Measurements from ENCODE around the gene SLC39A10.
"Not testable (repeated sequence)": the region's sequence is repeated elsewhere in the genome, so short reads cannot be mapped to it uniquely, and the experiment has no call there.

Gene SLC39A10

GRCh38 chr2:195674491-195675221 lies 17.6 kb downstream of the SLC39A10 start:
- no peak for DNase-seq (ENCODE audit: low read depth)

DNA sequence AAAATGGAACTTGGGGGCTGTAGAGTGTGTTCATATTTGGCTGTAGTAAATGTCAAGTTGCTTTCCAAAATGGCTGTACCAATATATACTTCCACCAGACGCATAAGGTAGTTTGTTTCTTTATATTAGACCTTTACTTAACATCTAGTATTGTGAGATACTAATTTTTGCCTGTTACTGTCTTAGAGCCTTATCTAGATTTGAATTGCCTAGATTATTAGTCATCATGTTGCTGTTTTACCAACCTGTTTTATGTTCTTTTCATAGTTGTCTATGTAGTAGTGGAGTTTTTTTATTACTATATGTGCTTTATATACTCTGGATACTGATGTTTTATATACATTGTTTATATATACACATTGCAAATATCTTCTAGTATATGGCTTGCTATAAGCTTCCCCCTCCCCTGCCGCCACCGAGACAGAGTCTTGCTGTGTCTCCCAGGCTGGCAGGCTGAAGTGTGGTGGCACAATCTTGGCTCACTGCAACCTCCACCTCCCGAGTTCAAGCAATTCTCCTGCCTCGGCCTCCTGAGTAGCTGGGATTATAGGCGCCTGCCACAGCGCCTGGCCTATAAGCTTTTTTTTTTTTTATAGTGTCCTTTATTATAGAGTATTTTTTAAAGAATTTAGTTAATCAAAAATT lies 18.9 kb downstream of the SLC39A10 start:
- no peak for DNase-seq (ENCODE audit: low read depth)

GRCh38 chr2:195677290-195677689 lies 20.3 kb downstream of the SLC39A10 start:
- no peak for DNase-seq (ENCODE audit: low read depth)

- no peak for DNase-seq (ENCODE audit: low read depth)
Measured at GRCh38 chr2:195677884-195678283, 20.9 kb downstream of the SLC39A10 start.

DNA sequence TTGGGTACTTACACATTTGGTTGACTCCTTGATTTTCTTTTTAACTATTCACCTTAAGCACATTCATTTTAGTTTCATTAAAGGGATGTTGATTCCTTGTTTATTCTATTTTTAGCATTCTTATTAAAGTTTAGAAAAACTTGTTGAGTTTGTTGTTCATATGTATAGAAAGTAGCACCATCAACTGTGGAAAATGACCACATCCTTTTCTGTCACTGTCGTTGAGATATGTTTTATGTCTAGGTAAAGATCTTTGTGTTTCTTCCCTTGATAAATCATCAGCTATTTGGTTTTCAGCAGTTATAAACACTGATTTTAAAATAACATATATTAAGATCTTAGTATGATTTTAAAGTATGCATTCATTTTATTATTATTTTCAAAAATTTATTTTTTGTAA lies 25.1 kb downstream of the SLC39A10 start:
- DNase-seq (ENCODE audit: low read depth) = no peak

- DNase-seq (ENCODE audit: low read depth) = no peak
Measured at GRCh38 chr2:195683174-195683573, 26.1 kb downstream of the SLC39A10 start.

- DNase-seq (ENCODE audit: low read depth) = no peak
Measured at GRCh38 chr2:195686564-195686963, 29.5 kb downstream of the SLC39A10 start.

DNA sequence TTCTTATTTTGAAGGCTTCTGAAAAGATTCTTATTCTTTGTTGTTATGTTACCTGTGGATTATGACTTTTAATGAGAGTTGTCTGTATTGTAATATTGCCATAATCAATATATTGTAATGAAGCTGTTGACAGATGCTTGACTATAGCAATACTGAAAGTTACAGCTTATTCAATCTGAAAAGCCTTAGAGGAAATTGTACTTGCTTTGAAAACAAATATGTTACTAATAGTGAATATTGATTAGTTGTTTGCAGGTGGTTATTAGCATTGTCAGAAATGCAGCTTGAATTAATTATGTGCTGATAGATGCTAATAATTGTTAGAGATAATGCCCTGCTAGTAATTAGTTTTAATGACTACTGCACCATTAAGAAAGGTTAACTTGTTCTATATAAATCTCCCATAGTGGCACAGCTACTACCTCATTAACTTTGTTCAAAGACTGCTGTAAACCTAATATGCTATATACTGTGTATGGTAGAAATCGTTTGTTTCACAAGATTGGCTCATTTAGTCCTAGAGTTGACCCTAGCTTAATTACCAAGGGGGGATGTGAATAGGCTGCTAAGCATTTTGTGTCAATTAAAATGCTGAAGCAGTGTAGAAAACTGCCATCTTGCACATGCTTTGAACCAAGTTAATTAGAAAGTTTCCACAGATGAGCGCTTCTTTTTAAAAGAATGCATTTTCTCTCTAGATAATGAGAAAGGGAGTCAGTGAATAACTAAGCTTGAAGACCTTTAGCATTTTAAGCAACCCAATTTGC lies 30.5 kb downstream of the SLC39A10 start:
- DNase-seq (ENCODE audit: low read depth) = no peak

- DNase-seq (ENCODE audit: low read depth) = not testable (repeated sequence)
Measured at GRCh38 chr2:195692531-195692930, 35.5 kb downstream of the SLC39A10 start.

DNA sequence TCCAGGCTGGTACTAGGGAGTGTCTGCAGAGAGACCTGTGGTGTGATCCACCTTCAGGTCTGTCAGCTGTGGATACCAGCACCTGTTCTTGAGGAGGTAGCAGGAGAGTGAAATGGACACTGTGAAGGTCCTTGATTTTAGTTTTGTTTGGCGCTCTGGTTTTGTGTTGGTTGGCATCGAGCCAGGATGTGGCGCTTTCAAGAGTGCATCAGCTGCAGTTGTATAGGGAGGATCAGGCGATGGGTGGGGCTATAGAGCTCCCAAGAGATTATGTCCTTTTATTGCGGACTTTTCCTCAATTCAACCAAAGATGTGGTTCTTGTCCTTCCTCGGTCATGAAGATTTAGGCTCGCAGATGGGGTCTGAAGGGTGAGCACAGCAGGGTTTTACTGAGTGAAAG lies 37.5 kb downstream of the SLC39A10 start:
- no peak for DNase-seq (ENCODE audit: low read depth)

DNA sequence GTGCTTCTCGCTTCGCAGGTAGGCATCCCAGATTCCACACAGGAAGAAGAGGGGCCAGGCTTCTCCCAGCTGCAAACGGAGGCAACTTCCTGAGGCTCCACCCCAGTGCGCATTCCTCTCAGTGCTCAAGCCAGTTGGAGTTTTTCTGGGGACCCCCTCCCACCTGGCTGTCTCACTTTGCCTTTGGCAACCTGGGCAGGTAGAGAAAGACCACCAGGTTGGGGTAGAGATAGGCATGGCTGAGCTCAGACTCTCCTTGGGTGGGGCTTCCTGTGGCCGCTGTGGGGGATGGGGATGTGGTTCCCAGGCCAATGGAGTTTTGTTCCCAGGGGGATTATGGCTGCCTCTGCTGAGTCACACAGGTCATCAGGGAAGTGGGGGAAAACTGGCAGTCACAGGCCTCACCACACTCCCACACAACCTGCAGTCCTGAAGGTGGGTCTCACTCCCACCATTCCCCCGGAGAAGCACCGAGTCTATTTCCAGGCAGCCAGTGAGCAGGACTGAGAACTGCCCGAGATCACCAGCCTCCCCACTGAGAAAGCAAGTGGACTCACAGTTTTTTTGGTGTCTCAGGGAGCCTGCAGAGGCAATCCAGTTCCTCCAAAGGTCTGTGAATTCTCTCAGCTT lies 38.1 kb downstream of the SLC39A10 start:
- no peak for DNase-seq (ENCODE audit: low read depth)

DNA sequence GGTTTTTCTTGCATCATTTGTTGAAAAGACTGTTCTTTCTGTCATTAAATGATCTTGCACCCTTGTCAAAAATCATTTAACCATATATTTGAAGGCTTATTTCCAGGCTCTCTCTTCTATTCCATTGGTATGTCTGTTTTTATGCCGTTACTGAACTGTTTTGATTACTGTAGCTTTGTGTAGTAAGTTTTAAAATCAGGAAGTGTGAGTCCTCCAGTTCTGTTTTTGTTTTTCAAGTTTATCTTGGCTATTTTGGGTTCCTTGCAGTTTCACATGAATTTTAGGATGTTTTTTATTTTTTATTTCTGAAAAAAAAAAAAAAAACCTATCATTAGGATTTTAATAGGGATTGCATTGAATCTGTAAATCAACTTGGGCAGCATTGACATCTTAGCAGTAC lies 39.0 kb downstream of the SLC39A10 start:
- no peak for DNase-seq (ENCODE audit: low read depth)

GRCh38 chr2:195697681-195698220 lies 40.7 kb downstream of the SLC39A10 start:
- no peak for DNase-seq (ENCODE audit: low read depth)

DNA sequence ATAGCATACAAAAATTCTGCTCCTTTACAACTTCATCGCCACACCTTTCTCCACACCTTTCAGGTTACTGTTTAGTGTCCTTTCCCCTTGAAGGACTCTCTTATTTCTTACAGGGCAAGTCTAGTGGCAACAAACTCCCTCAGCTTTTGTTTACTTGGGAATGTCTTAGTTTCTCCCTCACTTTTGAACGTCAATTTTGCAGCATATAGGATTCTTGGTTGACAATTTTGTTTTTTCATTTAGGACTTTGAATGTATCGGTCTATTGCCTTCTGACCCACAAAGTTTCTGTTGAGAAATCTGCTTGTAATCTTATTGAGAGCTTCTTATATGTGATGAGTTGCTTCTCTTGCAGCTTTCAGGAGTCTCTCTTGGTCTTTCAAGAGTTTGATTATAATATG lies 43.5 kb downstream of the SLC39A10 start:
- no peak for DNase-seq (ENCODE audit: low read depth)

DNA sequence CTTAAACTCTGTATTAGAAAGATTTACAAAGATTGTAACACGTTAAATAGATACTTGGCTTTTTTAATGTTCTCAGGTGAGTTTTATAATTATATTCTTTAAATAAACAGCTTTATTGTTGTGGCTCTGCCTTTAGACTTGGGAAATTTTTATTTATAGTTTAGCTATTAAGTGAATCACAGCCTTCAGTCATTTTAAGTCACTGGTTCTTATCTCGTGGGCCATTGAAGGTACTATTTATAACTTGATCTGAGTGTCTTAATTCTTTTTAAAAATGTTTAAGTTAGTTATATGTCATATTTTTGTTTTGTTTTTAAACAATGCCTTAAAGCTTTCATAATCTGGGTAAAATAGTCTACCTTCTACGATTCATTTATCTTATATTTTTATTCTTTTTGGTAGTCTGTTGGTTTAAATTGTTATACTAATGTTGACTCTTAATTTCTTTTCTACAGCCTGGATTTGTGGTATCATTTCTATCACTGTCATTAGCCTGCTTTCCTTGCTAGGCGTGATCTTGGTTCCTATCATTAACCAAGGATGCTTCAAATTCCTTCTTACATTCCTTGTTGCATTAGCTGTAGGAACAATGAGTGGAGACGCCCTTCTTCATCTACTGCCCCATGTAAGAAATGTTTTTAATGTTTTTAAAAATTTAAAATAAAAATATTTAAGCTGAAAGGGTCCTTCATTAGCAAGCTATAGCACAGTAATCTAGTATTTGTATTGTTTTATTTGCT lies 49.3 kb downstream of the SLC39A10 start:
- peak; percentile 26 for DNase-seq (ENCODE audit: low read depth)

DNA sequence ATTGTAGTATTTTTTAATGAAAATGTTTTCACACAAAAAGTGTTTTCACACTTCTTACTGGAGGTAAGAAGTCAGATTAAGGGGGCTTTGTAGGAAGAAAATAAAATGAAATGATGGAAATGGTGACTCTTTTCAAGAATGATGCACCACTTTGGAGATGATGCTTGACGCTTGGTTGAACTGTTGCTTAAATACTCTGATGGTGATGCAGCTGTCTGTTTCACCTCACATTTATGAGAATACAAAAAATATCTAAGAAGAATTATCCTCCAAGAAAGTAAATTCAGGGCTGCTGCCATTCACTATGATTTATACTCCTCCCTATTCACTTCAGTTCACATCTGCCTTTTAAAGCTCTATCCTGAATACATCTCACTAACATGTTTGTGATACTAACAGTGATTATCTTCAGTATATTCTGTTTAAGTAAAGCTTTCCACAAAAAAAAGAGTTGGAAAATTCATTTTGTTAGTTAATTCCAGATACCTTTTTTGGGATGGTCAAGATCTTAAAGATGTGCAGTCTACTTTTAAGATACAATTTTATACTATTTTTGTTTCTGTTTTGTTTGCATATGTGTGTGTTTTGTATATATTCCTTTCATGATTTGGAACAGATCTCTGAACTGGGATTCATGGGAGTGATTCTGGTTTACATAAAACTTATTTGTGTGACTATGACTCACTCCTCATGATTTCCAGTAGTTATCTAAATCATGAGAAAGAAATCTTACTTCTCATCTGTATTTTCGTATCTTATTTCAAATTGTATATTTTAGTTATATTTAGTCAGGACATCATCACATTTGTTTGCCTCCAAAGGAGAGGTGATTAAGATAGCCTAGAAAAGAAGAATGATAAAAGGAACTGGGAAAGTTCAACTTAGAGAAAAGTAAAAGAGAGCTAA lies 53.1 kb downstream of the SLC39A10 start:
- no peak for DNase-seq (ENCODE audit: low read depth)

DNA sequence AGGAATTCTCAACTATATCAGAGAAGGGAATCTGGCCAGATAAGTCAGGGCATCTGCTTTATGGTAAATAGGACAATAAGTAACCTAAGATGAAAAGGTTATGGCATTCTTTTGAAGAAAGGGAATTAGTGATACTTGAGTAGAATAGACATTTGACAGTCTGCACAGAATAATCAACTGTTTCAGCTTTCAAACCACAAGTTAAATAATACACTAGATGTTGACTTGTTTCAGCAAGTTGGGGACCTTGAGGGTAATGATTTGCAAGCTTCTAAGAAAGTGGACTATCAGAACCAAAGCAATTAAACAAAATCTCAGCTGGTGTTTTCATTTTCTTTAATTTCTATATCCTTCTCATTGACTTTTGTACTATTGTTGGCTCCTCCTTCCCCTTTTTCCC lies 54.5 kb downstream of the SLC39A10 start:
- DNase-seq (ENCODE audit: low read depth) = no peak

GRCh38 chr2:195716466-195716865 lies 59.4 kb downstream of the SLC39A10 start:
- no peak for DNase-seq (ENCODE audit: low read depth)

DNA sequence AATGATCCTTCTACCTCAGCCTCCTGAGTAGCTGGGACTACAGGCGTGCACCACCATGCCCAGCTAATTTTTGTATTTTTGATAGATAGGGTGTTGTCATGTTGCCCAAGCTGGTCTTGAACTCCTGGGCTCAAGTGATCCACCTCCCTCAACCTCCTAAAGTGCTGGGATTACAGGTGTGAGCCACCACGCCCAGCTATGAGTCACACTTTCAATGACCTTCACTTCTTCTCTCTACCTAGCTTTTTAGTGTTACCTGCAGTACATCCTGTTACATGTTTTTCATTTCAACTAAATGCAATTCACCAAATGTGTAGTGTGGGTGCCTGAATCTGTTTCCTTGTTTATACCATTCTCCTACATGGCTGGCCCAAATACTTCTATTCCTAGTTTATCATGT lies 64.0 kb downstream of the SLC39A10 start:
- no peak for DNase-seq (ENCODE audit: low read depth)

- DNase-seq (ENCODE audit: low read depth) = no peak
Measured at GRCh38 chr2:195722075-195722474, 65.0 kb downstream of the SLC39A10 start.

- no peak for DNase-seq (ENCODE audit: low read depth)
Measured at GRCh38 chr2:195727106-195727505, 70.1 kb downstream of the SLC39A10 start.
